Measurements from ENCODE around the gene PDGFA.

The PDGFA gene

DNA sequence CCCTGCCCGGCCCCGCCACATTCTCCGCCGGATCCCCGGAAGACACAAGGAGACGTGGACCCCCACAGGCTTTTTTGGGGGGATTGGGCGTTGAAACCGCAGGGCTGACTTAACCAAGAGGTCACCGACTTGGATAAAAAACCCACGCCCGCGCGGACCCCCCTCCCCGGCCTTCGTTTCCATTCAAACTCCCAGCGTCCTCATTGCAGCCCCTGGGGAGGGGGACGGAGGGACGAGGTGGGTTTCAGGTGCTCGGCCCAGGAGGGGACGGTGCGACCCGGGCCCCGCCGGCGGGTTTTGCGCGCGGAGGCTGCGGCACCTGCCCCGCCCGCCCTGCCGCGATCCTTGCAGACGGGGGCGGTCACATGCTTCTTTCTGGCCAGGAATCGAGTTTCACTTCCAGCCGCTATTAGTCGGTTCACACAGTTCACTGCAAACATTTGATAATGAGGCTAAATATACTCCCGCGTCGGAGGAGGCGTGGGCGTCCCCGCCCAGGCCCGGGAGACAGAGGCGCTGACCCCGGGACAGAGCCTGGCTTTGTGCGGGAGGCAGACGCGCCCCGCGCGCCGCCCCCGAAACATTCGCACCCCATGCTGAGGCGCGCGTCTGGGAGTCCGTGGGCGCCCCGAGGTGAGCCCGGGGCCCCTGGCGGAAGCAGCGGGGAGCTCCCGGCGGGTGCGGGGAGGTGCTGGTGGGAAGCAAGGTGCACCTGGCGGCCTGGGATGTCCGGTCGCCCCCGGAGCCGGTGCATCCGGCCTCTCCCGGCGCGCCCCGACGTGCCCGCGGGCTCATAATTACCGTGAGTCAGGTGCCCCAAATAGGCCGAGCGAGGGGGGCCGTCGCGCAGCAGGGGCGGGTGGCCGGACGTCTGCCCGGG, 2.7 kb upstream of the PDGFA start:
- TF ChIP-seq, protein P1, sequence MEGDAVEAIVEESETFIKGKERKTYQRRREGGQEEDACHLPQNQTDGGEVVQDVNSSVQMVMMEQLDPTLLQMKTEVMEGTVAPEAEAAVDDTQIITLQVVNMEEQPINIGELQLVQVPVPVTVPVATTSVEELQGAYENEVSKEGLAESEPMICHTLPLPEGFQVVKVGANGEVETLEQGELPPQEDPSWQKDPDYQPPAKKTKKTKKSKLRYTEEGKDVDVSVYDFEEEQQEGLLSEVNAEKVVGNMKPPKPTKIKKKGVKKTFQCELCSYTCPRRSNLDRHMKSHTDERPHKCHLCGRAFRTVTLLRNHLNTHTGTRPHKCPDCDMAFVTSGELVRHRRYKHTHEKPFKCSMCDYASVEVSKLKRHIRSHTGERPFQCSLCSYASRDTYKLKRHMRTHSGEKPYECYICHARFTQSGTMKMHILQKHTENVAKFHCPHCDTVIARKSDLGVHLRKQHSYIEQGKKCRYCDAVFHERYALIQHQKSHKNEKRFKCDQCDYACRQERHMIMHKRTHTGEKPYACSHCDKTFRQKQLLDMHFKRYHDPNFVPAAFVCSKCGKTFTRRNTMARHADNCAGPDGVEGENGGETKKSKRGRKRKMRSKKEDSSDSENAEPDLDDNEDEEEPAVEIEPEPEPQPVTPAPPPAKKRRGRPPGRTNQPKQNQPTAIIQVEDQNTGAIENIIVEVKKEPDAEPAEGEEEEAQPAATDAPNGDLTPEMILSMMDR (IDR thresholded peaks at IDR 0.05; ENCODE audit: poor library complexity, severe bottlenecking): peak; percentile 5
- Histone ChIP-seq H3K9me3 (ENCODE audit: severe bottlenecking) (no peaks in the 10 kb centered on the region), H3K36me3 (ENCODE audit: low read depth) (no peaks in the 10 kb centered on the region), H3K27ac (ENCODE audit: poor library complexity, severe bottlenecking) (no peak overlapping the region), H3K4me1 (ENCODE audit: insufficient read depth, poor library complexity, severe bottlenecking) (peaks cover 15% of the 10 kb centered on the region), H3K4me3 (ENCODE audit: severe bottlenecking) (peak overlapping the region; percentile 23), H3K27me3 (ENCODE audit: insufficient read depth, poor library complexity, severe bottlenecking) (no peaks in the 10 kb centered on the region)
- ATAC-seq (ENCODE audit: low read depth) (peak; percentile 28), DNase-seq (ENCODE audit: low spot score) (no peak)

DNA sequence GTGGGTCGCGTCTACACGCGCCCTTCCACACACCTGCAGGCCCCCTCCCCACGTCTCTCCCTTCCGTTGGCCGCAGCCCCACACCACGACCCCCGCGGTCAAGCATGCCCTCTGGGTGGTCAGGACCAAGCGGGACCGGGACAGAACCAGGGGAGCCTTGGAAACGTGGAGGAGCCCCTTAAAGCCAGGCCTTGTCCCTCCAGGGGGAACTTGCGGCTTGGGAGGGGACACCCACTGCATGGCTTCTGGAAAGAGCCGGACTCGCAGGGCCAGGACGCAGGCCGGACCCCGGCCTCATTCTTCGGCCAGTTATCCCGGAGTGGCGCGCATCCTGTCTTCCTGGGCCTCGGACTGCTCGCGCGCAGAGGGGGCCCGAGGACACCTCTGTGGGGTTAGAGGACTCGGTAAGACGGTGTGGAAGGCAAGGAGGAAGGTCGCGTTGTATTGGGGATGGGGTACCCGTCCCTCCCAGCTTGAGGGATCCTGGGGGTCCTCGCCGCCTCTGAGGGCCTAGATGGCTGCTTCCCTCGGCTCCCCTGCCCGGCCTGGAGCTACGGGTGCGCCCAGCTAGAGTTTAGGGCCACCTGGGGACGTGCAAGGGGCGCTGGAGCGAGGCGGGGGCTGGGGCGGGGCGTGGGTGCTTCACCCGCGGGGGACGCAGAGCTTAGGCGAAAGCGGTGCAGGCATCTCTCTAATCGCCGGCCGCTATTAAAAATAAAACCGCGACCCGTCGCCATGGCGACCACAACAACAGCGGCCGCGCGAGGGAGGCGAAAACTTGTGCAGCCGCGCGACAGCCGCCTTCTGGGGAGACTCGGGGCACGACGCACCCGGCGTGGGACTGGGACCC, 1.8 kb upstream of the PDGFA start:
- H3K36me3 ChIP-seq (ENCODE audit: low read depth): no peaks in the 10 kb centered on the region
- TF ChIP-seq, protein P1 (IDR thresholded peaks at IDR 0.05; ENCODE audit: poor library complexity, severe bottlenecking): no peak
- H3K9me3 ChIP-seq (ENCODE audit: severe bottlenecking): no peaks in the 10 kb centered on the region
- DNase-seq (ENCODE audit: low spot score) (no peak), ATAC-seq (ENCODE audit: low read depth) (no peak)
- H3K27ac ChIP-seq (ENCODE audit: poor library complexity, severe bottlenecking): no peak overlapping the region
- no peaks in the 10 kb centered on the region for H3K27me3 ChIP-seq (ENCODE audit: insufficient read depth, poor library complexity, severe bottlenecking)
- H3K4me1 ChIP-seq (ENCODE audit: insufficient read depth, poor library complexity, severe bottlenecking): peaks cover 11% of the 10 kb centered on the region
- H3K4me3 ChIP-seq (ENCODE audit: severe bottlenecking): peak overlapping the region; percentile 23

DNA sequence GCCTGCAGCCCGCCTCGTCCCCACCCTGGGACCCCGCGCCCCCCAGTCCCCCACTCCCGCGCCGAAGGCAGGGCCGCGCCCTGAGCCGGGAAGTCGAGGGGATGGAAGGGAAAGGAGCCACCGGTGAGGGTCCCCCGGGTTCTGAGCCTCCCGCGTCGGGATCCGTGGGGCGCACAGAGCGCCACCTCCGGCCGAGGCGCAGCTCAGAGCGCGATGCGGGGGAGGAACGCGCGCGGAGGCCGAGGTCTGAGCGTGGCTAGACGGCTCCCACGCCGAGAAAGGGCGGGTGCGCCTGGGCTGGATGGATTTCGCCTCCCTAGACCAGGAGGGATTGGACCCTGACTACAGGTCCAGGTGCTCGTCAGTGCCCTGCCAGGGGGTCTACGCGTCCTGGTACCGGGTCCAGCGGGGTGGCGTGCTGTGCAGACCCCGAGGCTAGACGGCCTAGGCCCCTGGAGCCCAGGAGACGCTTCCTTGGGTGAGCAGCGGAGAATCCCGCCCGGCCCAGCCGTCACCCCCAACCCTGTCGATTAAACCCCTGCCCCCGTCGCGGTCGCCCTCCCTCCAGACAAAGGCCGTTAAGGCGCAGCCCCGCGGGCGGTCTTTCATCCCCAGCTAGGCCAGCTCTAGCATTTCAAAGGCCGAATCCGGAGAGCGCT, 986 bp upstream of the PDGFA start:
- H3K27ac ChIP-seq (ENCODE audit: poor library complexity, severe bottlenecking): peak overlapping the region; percentile 92
- no peaks in the 10 kb centered on the region for H3K36me3 ChIP-seq (ENCODE audit: low read depth)
- TF ChIP-seq, protein P1 (IDR thresholded peaks at IDR 0.05; ENCODE audit: poor library complexity, severe bottlenecking): no peak
- no peaks in the 10 kb centered on the region for H3K9me3 ChIP-seq (ENCODE audit: severe bottlenecking)
- peak overlapping the region; percentile 72 for H3K4me3 ChIP-seq (ENCODE audit: severe bottlenecking)
- DNase-seq (ENCODE audit: low spot score) (no peak), ATAC-seq (ENCODE audit: low read depth) (no peak)
- peaks cover 4% of the 10 kb centered on the region for H3K4me1 ChIP-seq (ENCODE audit: insufficient read depth, poor library complexity, severe bottlenecking)
- no peaks in the 10 kb centered on the region for H3K27me3 ChIP-seq (ENCODE audit: insufficient read depth, poor library complexity, severe bottlenecking)

DNA sequence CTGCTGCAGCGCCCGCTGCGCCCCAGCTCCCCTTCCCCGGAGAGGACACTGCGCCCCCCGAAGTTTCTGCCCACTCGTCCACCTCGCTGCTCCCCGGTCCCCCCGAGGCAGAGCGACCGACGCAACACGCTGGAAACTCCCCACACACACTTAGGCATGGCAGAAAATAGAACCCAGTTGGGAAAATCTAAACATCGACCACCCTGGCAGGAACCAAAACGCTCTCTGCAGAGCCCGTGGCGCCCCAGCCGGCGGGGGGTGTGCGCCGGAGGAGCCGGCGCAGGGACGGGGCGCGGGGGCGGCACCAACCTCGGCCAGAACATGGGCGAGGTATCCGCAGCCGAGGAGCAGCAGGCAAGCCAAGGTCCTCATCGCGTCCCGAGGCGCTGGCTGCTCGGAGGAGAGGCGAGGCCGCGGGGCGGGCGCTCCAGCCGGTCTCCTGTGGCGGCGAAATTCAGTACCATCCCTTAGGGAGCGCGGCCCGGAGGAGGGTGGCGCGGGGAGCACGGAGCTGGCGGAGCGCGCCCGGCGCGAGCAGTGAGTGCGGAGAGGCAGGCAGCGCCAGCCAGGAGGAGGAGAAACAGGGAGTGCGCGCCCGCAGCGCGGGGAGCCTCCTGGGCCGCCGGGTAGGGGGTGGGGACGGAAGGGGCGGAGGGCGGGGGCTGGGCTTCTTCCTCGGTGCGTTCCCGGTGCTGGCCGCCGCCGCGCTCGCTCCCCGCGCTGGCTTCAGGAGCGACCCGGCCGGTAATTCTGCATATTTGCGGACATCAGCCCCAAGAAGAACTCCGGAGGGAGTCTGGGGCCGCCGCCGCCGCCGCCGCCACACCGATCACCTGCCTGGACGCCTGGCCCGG, 789 bp downstream of the PDGFA start:
- H3K27ac ChIP-seq (ENCODE audit: poor library complexity, severe bottlenecking): peak overlapping the region; percentile 92
- TF ChIP-seq, protein P1 (IDR thresholded peaks at IDR 0.05; ENCODE audit: poor library complexity, severe bottlenecking): no peak
- ATAC-seq (ENCODE audit: low read depth): peak; percentile 38
- peak overlapping the region; percentile 72 for H3K4me3 ChIP-seq (ENCODE audit: severe bottlenecking)
- no peaks in the 10 kb centered on the region for H3K27me3 ChIP-seq (ENCODE audit: insufficient read depth, poor library complexity, severe bottlenecking)
- H3K36me3 ChIP-seq (ENCODE audit: low read depth): peaks cover 15% of the 10 kb centered on the region
- no peaks in the 10 kb centered on the region for H3K9me3 ChIP-seq (ENCODE audit: severe bottlenecking)
- no peak for DNase-seq (ENCODE audit: low spot score)
- H3K4me1 ChIP-seq (ENCODE audit: insufficient read depth, poor library complexity, severe bottlenecking): peaks cover 19% of the 10 kb centered on the region

Data from RWPE2 (cell line).